Keratinocyte (primary cell): ENCODE data around the gene MFNG.

Source experiments
- CTCF ChIP-seq, 3 experiments: IDR thresholded peaks in 1 of 3; conservative IDR thresholded peaks in 1 of 3; optimal IDR thresholded peaks in 1 of 3; 2 replicates in 2 of 3; 3 replicates in 1 of 3; pipeline versions ENCODE3 to v1.5.1; 2011; ENCODE audit warnings: low read length in 3 of 3, mild to moderate bottlenecking in 3 of 3, moderate library complexity in 2 of 3, control low read depth in 1 of 3, inconsistent platforms in 1 of 3; ENCODE audit not compliant: insufficient read depth in 2 of 3; ENCODE audit errors: extremely low read depth in 1 of 3
- EZH2 ChIP-seq: IDR thresholded peaks from one replicate; pipeline ENCODE4 v1.6.1; 2012; ENCODE audit warnings: inconsistent platforms, mild to moderate bottlenecking, low read length, moderate library complexity

GRCh38 chr22:37473437-37473946 is 12.7 kb downstream of the MFNG start:
- TF ChIP-seq EZH2 = no peak
- TF ChIP-seq CTCF (optimal IDR thresholded peaks at IDR 0.05 in 1 of 3, IDR thresholded peaks at IDR 0.05 in 1 of 3, conservative IDR thresholded peaks at IDR 0.05 in 1 of 3; ENCODE audit: extremely low read depth in 1 of 3, insufficient read depth in 2 of 3, low read length in 3 of 3) = no peak
